ENCODE results near the gene PSPH.

The PSPH gene

DNA sequence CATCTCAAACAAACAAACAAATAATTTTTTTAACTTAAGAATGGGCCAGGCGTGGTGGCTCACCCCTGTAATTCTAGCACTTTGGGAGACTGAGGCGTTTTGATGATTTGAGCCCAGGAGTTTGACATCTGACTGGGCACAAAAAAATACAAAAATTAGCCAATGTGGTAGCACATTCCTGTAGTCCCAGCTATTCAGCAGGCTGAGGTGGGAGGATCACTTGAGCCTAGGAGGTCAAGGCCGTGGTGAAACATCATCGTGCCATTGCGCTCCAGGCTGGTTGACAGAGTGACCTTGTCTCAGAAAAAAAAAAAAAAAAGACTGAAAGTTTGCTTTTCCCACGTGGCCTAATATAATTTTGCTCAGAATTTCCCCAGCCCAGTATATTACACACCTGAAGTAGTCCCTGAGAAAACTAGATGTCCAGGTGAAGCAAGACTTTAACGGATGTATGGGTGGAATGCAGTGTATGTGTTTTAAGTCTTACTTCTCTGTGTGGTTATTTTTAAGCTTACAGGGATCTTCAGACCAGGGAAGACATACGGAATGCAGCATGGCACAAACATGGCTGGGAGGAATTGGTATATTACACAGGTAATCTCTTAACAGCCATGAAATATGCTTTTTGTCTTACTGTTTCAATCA is 54.3 kb downstream of the PSPH start:
- no peak for DNase-seq (ENCODE audit: low read depth)

- no peak for DNase-seq (ENCODE audit: low read depth)
Measured at GRCh38 chr7:55992346-55992745, 58.9 kb downstream of the PSPH start.

DNA sequence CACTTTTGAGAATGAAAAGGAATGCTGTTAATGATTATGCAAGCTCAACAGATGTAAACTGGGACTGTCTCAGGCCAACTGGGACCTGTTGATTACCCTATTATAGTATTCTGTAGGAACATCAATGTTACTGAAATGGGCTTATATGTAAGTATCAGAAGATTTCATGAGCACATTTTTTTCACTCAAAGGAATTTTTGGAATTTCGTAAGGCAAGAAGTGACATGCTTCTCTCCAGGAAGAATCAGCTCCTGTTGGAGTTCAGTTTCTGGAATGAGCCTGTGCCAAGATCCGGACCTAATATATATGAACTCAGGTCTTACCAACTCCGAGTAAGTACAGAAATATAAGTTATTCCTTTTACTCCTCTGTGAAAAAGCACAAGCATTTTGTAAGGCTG is 67.7 kb downstream of the PSPH start:
- DNase-seq (ENCODE audit: low read depth) = no peak

DNA sequence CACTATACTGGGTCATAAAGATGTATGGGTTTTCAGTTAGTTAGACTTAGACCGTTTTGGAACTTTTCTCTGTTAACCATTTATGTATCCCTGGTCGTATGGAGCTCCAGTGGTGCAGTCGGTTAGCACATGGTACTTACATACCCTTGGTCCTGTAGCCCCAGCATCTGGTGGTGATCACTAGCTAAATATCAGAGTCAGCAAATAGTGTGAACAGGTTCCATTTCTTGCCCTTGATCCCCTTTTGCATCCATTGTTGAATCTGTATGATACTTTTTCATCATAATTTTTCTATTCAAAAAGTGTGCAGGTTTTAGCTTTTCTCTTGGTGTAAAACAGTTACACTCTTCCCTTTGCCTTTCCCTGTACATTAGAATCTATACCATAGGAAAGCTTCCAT is 71.0 kb downstream of the PSPH start:
- no peak for DNase-seq (ENCODE audit: low read depth)

- peak; percentile 55 for DNase-seq (ENCODE audit: low read depth)
Measured at GRCh38 chr7:55977831-55978230, 73.4 kb downstream of the PSPH start.

DNA sequence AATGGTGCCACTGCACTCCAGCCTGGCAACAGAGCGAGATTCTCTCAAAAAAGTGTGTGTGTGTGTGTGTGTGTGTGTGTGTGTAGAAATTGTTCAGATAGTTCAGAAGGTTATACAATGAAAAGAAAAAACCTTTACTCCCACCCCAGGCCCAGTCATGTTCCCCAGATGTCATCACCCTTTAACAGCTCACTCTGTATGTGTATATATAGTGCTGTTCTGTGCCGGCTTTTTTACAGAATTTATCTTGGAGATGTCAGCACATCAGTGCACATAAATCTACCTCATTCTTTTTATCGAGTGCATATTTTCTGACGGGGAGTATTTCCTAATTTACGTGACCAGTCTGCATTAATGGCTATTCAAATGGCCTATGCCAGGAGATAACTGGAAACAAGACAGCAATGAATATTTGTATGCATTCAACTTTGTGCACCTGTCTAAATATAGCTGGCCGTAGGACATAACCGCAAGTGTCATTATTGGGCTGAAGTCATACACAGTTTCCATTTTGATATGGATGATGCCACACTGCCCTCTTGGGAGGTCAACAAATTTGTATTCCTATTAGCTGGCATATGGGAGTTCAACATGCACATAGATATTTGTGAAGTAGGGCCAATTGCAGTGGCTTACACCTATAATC is 75.1 kb downstream of the PSPH start:
- DNase-seq (ENCODE audit: low read depth) = no peak

GRCh38 chr7:55973747-55974250 is 77.4 kb downstream of the PSPH start:
- no peak for DNase-seq (ENCODE audit: low read depth)

GRCh38 chr7:55970978-55971377 is 80.3 kb downstream of the PSPH start:
- DNase-seq (ENCODE audit: low read depth) = no peak

- no peak for DNase-seq (ENCODE audit: low read depth)
Measured at GRCh38 chr7:55970561-55970960, 80.7 kb downstream of the PSPH start.

- DNase-seq (ENCODE audit: low read depth) = no peak
Measured at GRCh38 chr7:55969391-55969790, 81.9 kb downstream of the PSPH start.

DNA sequence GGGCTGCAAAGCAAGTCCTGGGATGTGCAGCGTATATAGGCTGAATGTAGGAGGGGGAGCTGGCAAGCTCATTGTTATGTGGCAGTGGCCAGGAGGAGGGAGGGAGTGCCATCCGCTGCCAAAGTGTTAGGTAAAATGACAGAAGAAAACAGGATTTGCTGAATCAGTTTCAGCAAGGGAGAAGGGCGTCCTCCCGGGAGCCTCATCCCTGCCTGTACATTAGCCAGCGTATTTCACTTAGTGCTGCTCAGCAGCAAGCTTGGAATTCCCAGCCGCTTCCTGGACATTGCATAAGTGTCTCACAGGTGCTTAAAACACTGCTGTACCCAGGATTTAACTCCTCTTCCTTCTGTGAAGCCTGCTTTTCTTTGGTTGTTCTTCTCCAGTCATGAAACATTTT is 84.4 kb downstream of the PSPH start:
- no peak for DNase-seq (ENCODE audit: low read depth)

DNA sequence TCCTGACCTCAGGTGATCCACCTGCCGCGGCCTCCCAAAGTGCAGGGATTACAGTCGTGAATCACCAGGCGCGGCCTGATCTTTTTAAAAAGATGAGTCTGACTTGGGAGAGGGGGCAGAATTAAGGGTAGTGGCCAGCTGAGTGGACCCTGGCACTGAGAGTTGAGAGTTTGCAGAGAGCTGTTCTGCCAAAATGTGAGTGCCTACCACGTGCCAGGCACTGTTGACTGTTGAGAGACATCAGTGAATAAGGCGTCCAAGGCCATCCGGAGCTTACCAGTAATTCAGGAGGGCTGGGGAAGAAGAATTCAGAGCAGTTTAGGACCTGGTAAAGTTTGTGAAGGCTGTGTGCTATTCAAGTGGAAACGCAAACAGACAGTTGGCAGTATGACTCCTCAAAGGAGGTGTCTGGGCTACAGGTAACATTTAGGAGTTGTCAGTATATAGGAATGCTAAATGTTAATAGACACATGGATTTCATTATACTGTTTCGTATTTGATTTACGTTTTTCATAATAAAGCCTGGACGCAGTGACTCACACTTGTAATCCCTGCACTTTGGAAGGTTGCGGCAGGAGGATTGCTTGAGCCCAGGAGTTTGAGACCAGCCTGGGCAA is 85.3 kb downstream of the PSPH start:
- peak; percentile 40 for DNase-seq (ENCODE audit: low read depth)

- peak; percentile 12 for DNase-seq (ENCODE audit: low read depth)
Measured at GRCh38 chr7:55965100-55965470, 86.2 kb downstream of the PSPH start.

DNA sequence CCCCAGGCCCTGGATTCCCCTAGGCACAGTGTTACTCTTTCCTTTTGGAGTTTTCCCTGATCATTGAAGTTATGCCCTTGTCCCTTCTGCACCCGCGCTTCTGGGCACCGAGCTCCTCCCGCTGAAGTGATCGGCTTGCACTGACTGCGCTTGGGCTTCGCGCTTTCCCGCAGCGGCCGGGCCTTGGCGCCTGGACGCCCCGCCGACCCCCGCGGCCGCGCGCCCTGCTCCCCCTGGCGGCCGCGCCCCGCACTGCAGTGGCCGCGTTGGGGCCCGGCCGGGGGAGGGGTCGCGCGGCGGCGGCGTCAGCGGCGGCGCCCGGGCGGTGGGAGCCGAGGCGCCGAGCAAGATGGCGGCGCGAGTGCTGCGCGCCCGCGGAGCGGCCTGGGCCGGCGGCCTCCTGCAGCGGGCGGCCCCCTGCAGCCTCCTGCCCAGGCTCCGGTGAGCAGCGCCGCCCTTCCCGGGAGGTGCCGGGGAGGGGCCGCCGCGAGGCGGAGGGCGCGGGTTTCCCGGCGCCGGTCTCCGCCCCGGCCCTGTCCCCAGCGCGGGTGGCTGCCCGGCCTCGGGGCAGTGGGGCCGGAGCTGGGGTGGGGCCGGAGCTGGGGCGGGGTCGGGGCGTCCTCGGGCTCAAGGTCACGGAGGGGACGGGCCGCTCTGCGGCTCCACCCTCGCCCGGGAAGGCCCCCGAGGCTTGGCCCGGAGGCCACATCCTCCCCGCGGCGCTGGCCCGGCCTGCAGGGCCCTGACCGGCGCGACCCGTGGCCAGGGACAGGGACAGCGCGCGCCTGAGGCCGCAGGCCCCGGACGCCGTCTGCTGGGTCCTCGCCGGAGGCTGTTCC is 86.8 kb downstream of the PSPH start, which contains the start of gene NIPSNAP2:
Gene NIPSNAP2, plus strand, starts transcription at position 325 of the 839 bp plus-strand sequence. Its CDS starts 25 bp downstream, at position 350.
- peak; percentile 15 for DNase-seq (ENCODE audit: low read depth)

GRCh38 chr7:55963584-55964168 is 87.6 kb downstream of the PSPH start:
- DNase-seq (ENCODE audit: low read depth) = no peak

DNA sequence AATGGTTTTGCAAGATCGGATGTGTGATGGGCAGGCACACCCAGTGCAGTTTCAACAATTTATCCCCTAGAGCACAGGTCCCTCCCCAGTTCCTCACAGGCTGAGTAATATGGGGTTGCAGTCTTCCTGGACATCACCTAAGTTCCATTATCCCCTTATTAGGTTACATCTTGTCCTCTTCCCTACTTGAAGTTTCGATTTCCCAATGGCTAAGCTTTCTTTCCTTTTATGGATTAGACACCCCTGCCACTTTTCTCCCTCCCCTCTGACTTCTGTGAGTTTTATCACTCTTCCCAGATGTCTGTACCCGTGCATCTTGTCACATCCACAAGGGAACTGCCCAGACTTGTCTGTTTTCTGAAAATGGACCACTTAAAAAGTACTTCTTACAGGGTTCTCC is 89.2 kb downstream of the PSPH start:
- no peak for DNase-seq (ENCODE audit: low read depth)

All from GM04503 (cell line).